HG03439 (cell line): ENCODE results near the gene C10orf120.

ENCODE experiments used
- ATAC-seq: cut with Tn5 transposase; IDR thresholded peaks from one replicate; pipeline ENCODE4 v1.9.1; 2021; ENCODE audit warnings: mild to moderate bottlenecking, moderate library complexity; ENCODE audit not compliant: unreplicated experiment

C10orf120 gene

GRCh38 chr10:122703483-122704448, 4.1 kb upstream of the C10orf120 start:
- ATAC-seq: peak; percentile 66

- no peak for ATAC-seq
These were observed 2.6 kb upstream of the C10orf120 start for GRCh38 chr10:122702275-122702674.

- no peak for ATAC-seq
These were observed 2.0 kb upstream of the C10orf120 start for GRCh38 chr10:122701652-122702051.

GRCh38 chr10:122696687-122697086, 3.0 kb downstream of the C10orf120 start:
- ATAC-seq: no peak

- no peak for ATAC-seq
These were observed 6.9 kb downstream of the C10orf120 start for GRCh38 chr10:122692744-122693143.

- ATAC-seq: no peak
These were observed 10.4 kb downstream of the C10orf120 start for GRCh38 chr10:122689146-122689820.

- no peak for ATAC-seq
These were observed 11.2 kb downstream of the C10orf120 start for GRCh38 chr10:122688293-122688989.

GRCh38 chr10:122682522-122682921, 17.1 kb downstream of the C10orf120 start:
- no peak for ATAC-seq

GRCh38 chr10:122678266-122678665, 21.4 kb downstream of the C10orf120 start:
- ATAC-seq: no peak

GRCh38 chr10:122675278-122675677, 24.4 kb downstream of the C10orf120 start:
- no peak for ATAC-seq

- no peak for ATAC-seq
These were observed 24.9 kb downstream of the C10orf120 start for GRCh38 chr10:122674781-122675180.

- ATAC-seq: no peak
These were observed 25.9 kb downstream of the C10orf120 start for GRCh38 chr10:122673731-122674130.

- no peak for ATAC-seq
These were observed 26.4 kb downstream of the C10orf120 start for GRCh38 chr10:122673269-122673668.

GRCh38 chr10:122672655-122673054, 27.0 kb downstream of the C10orf120 start:
- ATAC-seq: no peak

GRCh38 chr10:122671355-122671754, 28.3 kb downstream of the C10orf120 start:
- no peak for ATAC-seq

- ATAC-seq: no peak
These were observed 29.8 kb downstream of the C10orf120 start for GRCh38 chr10:122669842-122670241.

GRCh38 chr10:122669045-122669444, 30.6 kb downstream of the C10orf120 start:
- no peak for ATAC-seq

- no peak for ATAC-seq
These were observed 33.7 kb downstream of the C10orf120 start for GRCh38 chr10:122665946-122666345.

- no peak for ATAC-seq
These were observed 34.3 kb downstream of the C10orf120 start for GRCh38 chr10:122665329-122665860.

GRCh38 chr10:122664501-122664900, 35.1 kb downstream of the C10orf120 start:
- no peak for ATAC-seq

- ATAC-seq: no peak
These were observed 36.0 kb downstream of the C10orf120 start for GRCh38 chr10:122663516-122664130.
